Hepatocyte (in vitro differentiated cells): ENCODE results near the gene SNPH. TPM values are rescaled to one million over a fixed set of nuclear protein-coding genes. Genes with fewer than 3 reads are reported as not detected.

Experiments used
- DNase-seq: peaks from one replicate; pipeline ENCODE4 v3.0.0-alpha.2; 2016; ENCODE audit warnings: low spot score
- H2AFZ ChIP-seq: fragments of 200-600 bp; sonication (generic); 2 replicates; pipeline ENCODE4 v1.6.0; 2016; ENCODE audit warnings: antibody characterized with exemption, mild to moderate bottlenecking
- H3K27ac ChIP-seq: fragments of 200-600 bp; sonication (generic); 2 replicates; pipeline ENCODE4 v1.5.1; 2016; ENCODE audit warnings: mild to moderate bottlenecking
- H3K27me3 ChIP-seq: fragments of 200-600 bp; sonication (generic); 2 replicates; pipeline ENCODE4 v1.6.1; 2016
- H3K36me3 ChIP-seq: fragments of 200-600 bp; sonication (generic); replicated peaks from 2 replicates; pipeline ENCODE4 v1.5.1; 2016; ENCODE audit warnings: low read depth; ENCODE audit not compliant: insufficient read depth
- H3K4me1 ChIP-seq: fragments of 200-600 bp; sonication (generic); 2 replicates; pipeline ENCODE4 v1.5.1; 2016; ENCODE audit warnings: mild to moderate bottlenecking, moderate library complexity; ENCODE audit not compliant: insufficient read depth
- H3K4me2 ChIP-seq: fragments of 200-600 bp; sonication (generic); 2 replicates; pipeline ENCODE4 v1.6.0; 2016
- H3K4me3 ChIP-seq: fragments of 200-600 bp; sonication (generic); 2 replicates; pipeline ENCODE4 v1.5.1; 2016; ENCODE audit warnings: mild to moderate bottlenecking
- H3K79me2 ChIP-seq: fragments of 200-600 bp; sonication (generic); 2 replicates; pipeline ENCODE4 v1.6.0; 2017; ENCODE audit warnings: mild to moderate bottlenecking
- H3K9me2 ChIP-seq: fragments of 200-600 bp; sonication (generic); replicated peaks from 2 replicates; pipeline ENCODE4 v1.6.0; 2017; ENCODE audit warnings: mild to moderate bottlenecking; ENCODE audit not compliant: insufficient read depth
- H3K9me3 ChIP-seq: fragments of 200-600 bp; sonication (generic); 2 replicates; pipeline ENCODE4 v1.5.1; 2016; ENCODE audit warnings: low read depth, mild to moderate bottlenecking
- H4K20me1 ChIP-seq: fragments of 200-600 bp; sonication (generic); 2 replicates; pipeline ENCODE4 v1.6.0; 2016; ENCODE audit warnings: mild to moderate bottlenecking; ENCODE audit not compliant: insufficient read depth, poor library complexity, severe bottlenecking
- CTCF ChIP-seq: fragments of 200-600 bp; sonication (generic); IDR thresholded peaks from 2 replicates; pipeline ENCODE4 v1.5.1; 2016; ENCODE audit warnings: antibody characterized with exemption, mild to moderate bottlenecking; ENCODE audit not compliant: poor library complexity
- EZH2 ChIP-seq: fragments of 200-600 bp; sonication (generic); IDR thresholded peaks from 2 replicates; pipeline ENCODE4 v1.6.1; 2016; ENCODE audit warnings: antibody characterized with exemption, mild to moderate bottlenecking, borderline replicate concordance
- EZH2phosphoT487 ChIP-seq: fragments of 200-600 bp; sonication (generic); IDR thresholded peaks from one replicate; pipeline ENCODE4 v1.6.1; 2018; ENCODE audit warnings: antibody characterized with exemption, mild to moderate bottlenecking, low read depth, moderate library complexity; ENCODE audit not compliant: unreplicated experiment, severe bottlenecking
- WGBS: methylation state at CpG from one replicate; pipeline ENCODE4 v1.1.6; 2016; ENCODE audit warnings: low lambda C conversion rate; ENCODE audit errors: missing lambda C conversion rate; 5-methylcytosine and 5-hydroxymethylcytosine counted together
- polyA plus RNA-seq: library from polyadenylated mRNA; unstranded; fragments of >200 nt; fragmentation: Nextera tagmentation; extraction: Ambion mirVana; gene quantifications from 2 replicates; pipeline ENCODE4 v1.2.1, GENCODE V29; 2016
- total RNA-seq: library from RNA; depleted of rRNA; stranded (reverse); fragments of >200 nt; gene quantifications from 2 replicates; pipeline ENCODE4 v1.2.3, GENCODE V29; 2014

SNPH gene
- total and polyA plus RNA-seq, 2 experiments from 2014 or later = 2.3 to 3.7 TPM

- Histone ChIP-seq H2AFZ (no peak overlapping the region), H3K36me3 (no peaks in the 10 kb centered on the region), H3K4me3 (no peak overlapping the region), H4K20me1 (no peaks in the 10 kb centered on the region), H3K4me1 (no peaks in the 10 kb centered on the region), H3K27ac (no peak overlapping the region), H3K4me2 (no peak overlapping the region), H3K9me2 (no peaks in the 10 kb centered on the region), H3K79me2 (no peaks in the 10 kb centered on the region), H3K9me3 (no peaks in the 10 kb centered on the region), H3K27me3 (no peaks in the 10 kb centered on the region)
- WGBS = 86% methylated on average over 6 of the region's 6 CpGs
- no peak for DNase-seq
- TF ChIP-seq CTCF = no peak
- no peak for TF ChIP-seq EZH2phosphoT487
- TF ChIP-seq EZH2 = no peak
Measured at GRCh38 chr20:1272368-1273100, 6.4 kb downstream of the SNPH start.

DNA sequence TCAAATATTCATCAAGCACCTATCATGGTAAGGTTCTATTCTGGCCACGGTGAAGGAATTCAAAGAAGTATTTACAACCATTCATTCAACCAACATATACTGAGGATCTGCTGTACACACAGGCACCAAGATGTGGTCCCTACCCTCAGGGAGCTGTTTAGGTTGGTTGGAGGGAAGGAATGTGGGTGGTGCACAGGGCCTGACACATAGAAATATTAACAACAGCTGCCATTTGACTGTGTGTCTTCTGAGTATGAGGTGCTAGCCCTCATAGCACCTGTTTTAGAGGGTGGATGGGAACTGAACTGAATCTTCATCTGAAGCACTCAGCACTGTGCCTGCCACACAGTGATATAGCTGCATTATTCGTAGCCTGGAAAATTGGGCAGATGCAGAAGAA lies 7.3 kb downstream of the SNPH start:
- no peaks in the 10 kb centered on the region for H3K4me1 ChIP-seq
- 81% methylated on average over 2 of the region's 2 CpGs for WGBS
- no peak overlapping the region for H2AFZ ChIP-seq
- H3K36me3 ChIP-seq = no peaks in the 10 kb centered on the region
- no peaks in the 10 kb centered on the region for H3K9me2 ChIP-seq
- no peak overlapping the region for H3K27ac ChIP-seq
- no peaks in the 10 kb centered on the region for H3K27me3 ChIP-seq
- H4K20me1 ChIP-seq = no peaks in the 10 kb centered on the region
- no peak overlapping the region for H3K4me3 ChIP-seq
- no peaks in the 10 kb centered on the region for H3K79me2 ChIP-seq
- DNase-seq = no peak
- TF ChIP-seq EZH2phosphoT487 (no peak), EZH2 (no peak), CTCF (no peak)
- no peak overlapping the region for H3K4me2 ChIP-seq
- H3K9me3 ChIP-seq = no peaks in the 10 kb centered on the region

DNA sequence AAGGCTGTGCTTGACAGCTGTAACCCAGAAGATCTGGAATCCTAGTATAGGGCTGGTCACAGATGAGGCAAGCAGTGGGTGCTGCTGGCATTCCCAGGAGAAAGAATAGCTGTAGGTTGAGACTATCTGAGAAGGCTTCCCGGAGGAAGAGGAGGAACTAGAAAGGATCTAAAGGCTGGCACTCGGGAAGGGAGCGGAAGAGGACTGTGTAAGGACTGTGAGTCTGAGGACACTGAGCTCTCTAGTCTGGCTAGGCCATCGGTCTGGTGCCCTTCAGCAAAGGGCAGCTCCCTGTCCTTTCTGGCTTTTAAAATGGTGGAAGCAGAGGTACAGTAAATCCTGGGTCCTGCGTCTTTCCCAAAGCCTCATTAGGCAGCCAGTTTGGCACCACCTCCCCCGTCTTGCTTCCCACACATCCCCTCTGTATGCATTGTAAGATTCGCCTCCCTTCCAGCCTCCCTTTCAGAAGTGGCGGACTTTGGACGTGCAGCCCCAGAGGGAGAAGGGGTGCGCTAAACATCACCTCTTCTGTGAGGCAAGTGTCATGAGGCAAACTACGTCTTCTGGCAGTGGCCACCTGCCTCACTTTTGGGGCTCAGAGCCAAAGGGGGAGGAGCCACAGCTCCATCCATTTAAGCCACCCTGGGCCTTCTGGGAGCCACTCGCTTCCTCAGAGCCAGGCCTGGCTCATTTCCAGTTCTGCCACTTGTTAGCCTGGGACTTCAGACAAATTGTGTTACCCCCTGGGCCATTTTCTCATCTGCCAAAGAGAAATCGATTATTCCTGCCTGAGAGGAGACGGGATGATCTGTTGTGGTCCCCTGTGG lies 8.6 kb downstream of the SNPH start:
- no peak overlapping the region for H3K4me3 ChIP-seq
- H3K9me2 ChIP-seq = no peaks in the 10 kb centered on the region
- no peak overlapping the region for H3K27ac ChIP-seq
- H3K4me1 ChIP-seq = no peaks in the 10 kb centered on the region
- TF ChIP-seq CTCF = no peak
- DNase-seq = peak; percentile 4
- no peaks in the 10 kb centered on the region for H4K20me1 ChIP-seq
- WGBS = 94% methylated on average over 14 of the region's 14 CpGs
- H3K79me2 ChIP-seq = no peaks in the 10 kb centered on the region
- H3K4me2 ChIP-seq = no peak overlapping the region
- no peak overlapping the region for H2AFZ ChIP-seq
- no peaks in the 10 kb centered on the region for H3K27me3 ChIP-seq
- no peaks in the 10 kb centered on the region for H3K9me3 ChIP-seq
- no peaks in the 10 kb centered on the region for H3K36me3 ChIP-seq
